HG03521 (cell line): ENCODE measurements around the gene DLGAP3.
"Not testable (repeated sequence)": the region's sequence is repeated elsewhere in the genome, so short reads cannot be mapped to it uniquely, and the experiment has no call there.

Source experiments
- ATAC-seq: cut with Tn5 transposase; IDR thresholded peaks from one replicate; pipeline ENCODE4 v1.9.1; 2021; ENCODE audit warnings: mild to moderate bottlenecking, moderate library complexity; ENCODE audit not compliant: unreplicated experiment

DLGAP3 gene

GRCh38 chr1:34842952-34843371 is 86.5 kb downstream of the DLGAP3 start:
- ATAC-seq: no peak

GRCh38 chr1:34842073-34842472 is 87.4 kb downstream of the DLGAP3 start:
- ATAC-seq: no peak

GRCh38 chr1:34840426-34840825 is 89.0 kb downstream of the DLGAP3 start:
- ATAC-seq: no peak

- ATAC-seq: no peak
These were observed 89.7 kb downstream of the DLGAP3 start for GRCh38 chr1:34839526-34840305.

GRCh38 chr1:34833711-34834110 is 95.7 kb downstream of the DLGAP3 start:
- ATAC-seq: no peak

- no peak for ATAC-seq
These were observed 97.7 kb downstream of the DLGAP3 start for GRCh38 chr1:34831721-34832246.

- no peak for ATAC-seq
These were observed 100.2 kb downstream of the DLGAP3 start for GRCh38 chr1:34829250-34829649.

- no peak for ATAC-seq
These were observed 100.8 kb downstream of the DLGAP3 start for GRCh38 chr1:34828611-34829010.

GRCh38 chr1:34827341-34827941 is 102.0 kb downstream of the DLGAP3 start:
- no peak for ATAC-seq

- ATAC-seq: no peak
These were observed 103.9 kb downstream of the DLGAP3 start for GRCh38 chr1:34825455-34826091.

- no peak for ATAC-seq
These were observed 104.5 kb downstream of the DLGAP3 start for GRCh38 chr1:34824817-34825454.

- no peak for ATAC-seq
These were observed 107.2 kb downstream of the DLGAP3 start for GRCh38 chr1:34822202-34822601.

GRCh38 chr1:34818862-34819261 is 110.6 kb downstream of the DLGAP3 start:
- ATAC-seq: not testable (repeated sequence)

- no peak for ATAC-seq
These were observed 112.7 kb downstream of the DLGAP3 start for GRCh38 chr1:34816778-34817177.

- no peak for ATAC-seq
These were observed 113.1 kb downstream of the DLGAP3 start for GRCh38 chr1:34816332-34816731.
